Endothelial cell of umbilical vein (primary cell): Measurements from ENCODE around the gene ENG. TPM values are rescaled to one million over a fixed set of nuclear protein-coding genes. Genes with fewer than 3 reads are reported as not detected.

Experiments used
- Bru-seq: library from RNA; stranded (reverse); fragments of 400-500 nt; gene quantifications from one replicate; lab custom pipeline; 2021; lab: Mats Ljungman, UMichigan
- BruChase-seq, 2 experiments: library from RNA; stranded (reverse); fragments of 400-500 nt; gene quantifications; one replicate each; lab custom pipeline; 2021; lab: Mats Ljungman, UMichigan
- BruUV-seq: library from RNA; stranded (reverse); fragments of 400-500 nt; replicated peaks from 2 replicates; lab custom pipeline; 2021; lab: Mats Ljungman, UMichigan
- CTCF ChIA-PET: fragments of 300-600, 350-600 bp; sonication (Branson Sonifier 250); formaldehyde crosslinking; loops from one replicate; lab custom pipeline; 2021; ENCODE audit warnings: antibody characterized with exemption, inconsistent platforms; lab: Charles Lee
- POLR2A ChIA-PET: fragments of 300-600, 350-600 bp; sonication (Branson Sonifier 250); formaldehyde crosslinking; loops from one replicate; lab custom pipeline; 2021; ENCODE audit warnings: antibody characterized with exemption, inconsistent platforms; lab: Charles Lee
- DNase-seq: peaks from one replicate; pipeline ENCODE4 v3.0.0-alpha.2; 2011; ENCODE audit warnings: low read depth, low spot score
- FAIRE-seq: peaks from 2 replicates; lab custom pipeline; 2011; peaks lifted over from hg19 to GRCh38; lab: Jason Lieb, UNC
- H2AFZ ChIP-seq: 2 replicates; pipeline ENCODE4 v1.6.0; 2012; ENCODE audit warnings: low read depth, low read length, control low read depth, inconsistent platforms
- H3K27ac ChIP-seq: 2 replicates; pipeline ENCODE4 v1.5.1; 2011; ENCODE audit warnings: low read depth, mild to moderate bottlenecking, control low read depth, low read length, moderate library complexity; ENCODE audit not compliant: insufficient read depth
- H3K27me3 ChIP-seq, 2 experiments: 2 replicates each; pipeline versions ENCODE4 v1.6.0 to v1.6.1; 2011; ENCODE audit warnings: low read length in 2 of 2, mixed read lengths in 1 of 2; ENCODE audit not compliant: control insufficient read depth in 2 of 2, insufficient read depth in 2 of 2
- H3K36me3 ChIP-seq, 2 experiments: 2 replicates in 1 of 2; 3 replicates in 1 of 2; pipeline ENCODE4 v1.5.1; 2011; ENCODE audit warnings: low read length in 2 of 2, mild to moderate bottlenecking in 1 of 2, moderate library complexity in 1 of 2; ENCODE audit not compliant: control insufficient read depth in 2 of 2, insufficient read depth in 2 of 2; ENCODE audit errors: extremely low read depth in 1 of 2
- H3K4me1 ChIP-seq: 3 replicates; pipeline ENCODE4 v1.5.1; 2011; ENCODE audit warnings: mild to moderate bottlenecking, low read length; ENCODE audit not compliant: control insufficient read depth, insufficient read depth; ENCODE audit errors: extremely low read depth
- H3K4me2 ChIP-seq: 2 replicates; pipeline ENCODE4 v1.6.1; 2011; ENCODE audit warnings: low read length, control low read depth, mixed read lengths; ENCODE audit not compliant: insufficient read depth
- H3K4me3 ChIP-seq, 3 experiments: fragments of 200-600 bp in 1 of 3; sonication (generic), shearing (Covaris generic) in 1 of 3; replicated peaks in 1 of 3; 2 replicates each; pipeline ENCODE4 v1.5.1; 2011 to 2016; ENCODE audit warnings: control low read depth in 3 of 3, low read length in 3 of 3, mild to moderate bottlenecking in 2 of 3, inconsistent platforms in 1 of 3, low read depth in 1 of 3, moderate library complexity in 1 of 3; ENCODE audit not compliant: insufficient read depth in 1 of 3
- H3K79me2 ChIP-seq: 2 replicates; pipeline ENCODE4 v1.6.0; 2012; ENCODE audit warnings: low read length, inconsistent platforms; ENCODE audit not compliant: control insufficient read depth, insufficient read depth
- H3K9ac ChIP-seq: replicated peaks from 2 replicates; pipeline ENCODE3; 2011; ENCODE audit warnings: low read length, control low read depth; ENCODE audit not compliant: insufficient read depth; ENCODE audit errors: extremely low read depth
- H3K9me1 ChIP-seq: replicated peaks from 3 replicates; pipeline ENCODE4 v1.6.0; 2011; ENCODE audit warnings: mild to moderate bottlenecking, low read length; ENCODE audit not compliant: control insufficient read depth, insufficient read depth; ENCODE audit errors: extremely low read depth
- H3K9me3 ChIP-seq: replicated peaks from 2 replicates; pipeline ENCODE4 v1.5.1; 2012; ENCODE audit warnings: low read length, inconsistent platforms; ENCODE audit not compliant: control insufficient read depth, insufficient read depth
- H4K20me1 ChIP-seq: replicated peaks from 2 replicates; pipeline ENCODE3; 2011; ENCODE audit warnings: mild to moderate bottlenecking, low read length; ENCODE audit not compliant: control insufficient read depth, insufficient read depth; ENCODE audit errors: extremely low read depth
- CTCF ChIP-seq, 2 donors: IDR thresholded peaks; 1 replicate in 1 of 2; 2 replicates in 1 of 2; pipeline ENCODE4 v1.5.1; 2011; ENCODE audit warnings: low read length in 2 of 2, mild to moderate bottlenecking in 2 of 2, moderate library complexity in 2 of 2, control low read depth in 1 of 2, inconsistent platforms in 1 of 2, low read depth in 1 of 2; ENCODE audit not compliant: insufficient read depth in 1 of 2; ENCODE audit errors: extremely low read depth in 1 of 2
- EZH2 ChIP-seq: IDR thresholded peaks from 2 replicates; pipeline ENCODE4 v1.6.1; 2012; ENCODE audit warnings: borderline replicate concordance, low read depth, mild to moderate bottlenecking, moderate library complexity, low read length, inconsistent platforms; ENCODE audit not compliant: severe bottlenecking
- FOS ChIP-seq: IDR thresholded peaks from 2 replicates; pipeline ENCODE4 v1.6.1; 2011; ENCODE audit warnings: mild to moderate bottlenecking, low read length, moderate library complexity, borderline replicate concordance; ENCODE audit not compliant: insufficient read depth
- GATA2 ChIP-seq: IDR thresholded peaks from 2 replicates; pipeline ENCODE4 v1.7.0; 2011; ENCODE audit warnings: low read depth, mild to moderate bottlenecking, moderate library complexity, mixed read lengths, low read length; ENCODE audit not compliant: insufficient read length, insufficient read depth
- MAX ChIP-seq: IDR thresholded peaks from 2 replicates; pipeline ENCODE4 v1.6.1; 2011; ENCODE audit not compliant: insufficient read depth, insufficient read length
- MYC ChIP-seq: IDR thresholded peaks from one replicate; pipeline ENCODE4 v1.6.1; 2011; ENCODE audit warnings: mild to moderate bottlenecking, low read depth, low read length
- POLR2A ChIP-seq: IDR thresholded peaks from 2 replicates; pipeline ENCODE4 v1.6.1; 2012; ENCODE audit warnings: low read depth, mild to moderate bottlenecking, control low read depth, low read length
- POLR2AphosphoS5 ChIP-seq: IDR thresholded peaks from 2 replicates; pipeline ENCODE4 v1.6.1; 2012; ENCODE audit warnings: low read depth, mild to moderate bottlenecking, control low read depth, low read length, moderate library complexity; ENCODE audit not compliant: insufficient read depth
- dilution Hi-C: fragments of 300-500 bp; cut with MboI; formaldehyde crosslinking; loops from one replicate; pipeline ENCODE4 v1.15.0; 2019; ENCODE audit warnings: low sequenced_read_pairs; ENCODE audit not compliant: extremely low pct_ligation_motif_present
- intact Hi-C: fragments of 100-400 bp; cut with micrococcal nuclease; formaldehyde crosslinking; loops from one replicate; pipeline ENCODE4 v1.10.0; 2022
- long read RNA-seq: library from polyadenylated mRNA; stranded (forward); transcript quantifications from one replicate; pipeline ENCODE4 v2.0.0, GENCODE V29; 2021
- polyA minus RNA-seq, 3 experiments: library from RNA; depleted of rRNA, polyadenylated mRNA; stranded (reverse); fragments of >200 nt; gene quantifications; 1 replicate in 1 of 3; 2 replicates in 2 of 3; pipeline ENCODE4 v1.2.3, GENCODE V29; 2011
- polyA plus RNA-seq, 4 experiments: library from polyadenylated mRNA; depleted of rRNA in 3 of 4; stranded (reverse) in 3 of 4; unstranded in 1 of 4; fragments of >200 nt; gene quantifications; 2 replicates each; pipeline versions ENCODE4 v1.2.1 to v1.2.3, GENCODE V29; 2011 to 2012; ENCODE audit warnings: missing spikeins in 1 of 4
- total RNA-seq: library from RNA; stranded (reverse); gene quantifications from 2 replicates; pipeline ENCODE4 v1.2.3, GENCODE V29; 2021

The ENG gene
- 688 and 728 TPM in 2 replicates for total RNA-seq
- polyA plus RNA-seq = 338 and 355 TPM in 2 replicates
- 321 and 356 TPM in 2 replicates for polyA plus RNA-seq (2011; cell fraction: cytosol; rRNA removed)
- polyA plus RNA-seq (2011; cell fraction: nucleus; rRNA removed) = 246 and 249 TPM in 2 replicates
- 646 and 659 TPM in 2 replicates for polyA plus RNA-seq (2012)
- 275 and 289 TPM in 2 replicates for polyA minus RNA-seq
- polyA minus RNA-seq (2011; cell fraction: cytosol; rRNA and poly(A)+ RNA removed) = 28.9 TPM
- 123 and 127 TPM in 2 replicates for polyA minus RNA-seq (2011; cell fraction: nucleus; rRNA and poly(A)+ RNA removed)
- Bru-seq, nascent RNA = percentile 90 among the genes with signal in this experiment
- BruChase-seq, experiment 1, labeled RNA remaining after a 6-hour chase = percentile 98 among the genes with signal in this experiment
- percentile 95 among the genes with signal in this experiment for BruChase-seq, experiment 2, labeled RNA remaining after a 2-hour chase
- long read RNA-seq, transcript ENG-204 (15 exons, 2,804 nt) = minor isoform, 6 of 2,841 reads
- long read RNA-seq, transcript ENG-202 (15 exons, 3,048 nt) = major isoform, 1,884 of 2,841 reads
- long read RNA-seq, transcript ENG-201 (14 exons, 3,059 nt) = minor isoform, 23 of 2,841 reads
- long read RNA-seq, partial matches to known transcripts = 680 of 2,841 reads
- long read RNA-seq, other reads (novel, unspliced or antisense) = 248 of 2,841 reads

- BruUV-seq = TSS peak; percentile 67
Measured at GRCh38 chr9:127854184-127854806, at the start of gene ENG. ENG (minus strand) TSS chr9:127854658; CDS start chr9:127854355, 303 bp downstream.

More at GRCh38 chr9:127854184-127854806, at the start of gene ENG:
- Histone ChIP-seq H3K36me3 (peaks cover 10 to 20% of the 10 kb centered on the region in 2 experiments), H4K20me1 (no peaks in the 10 kb centered on the region), H3K79me2 (peaks cover 56% of the 10 kb centered on the region), H3K4me3 (peak within 1 kb of the TSS; percentile 81 to 99 (median 97)), H3K9me1 (no peaks in the 10 kb centered on the region), H2AFZ (no peak within 1 kb of the TSS), H3K9me3 (no peaks in the 10 kb centered on the region), H3K27me3 (no peaks in the 10 kb centered on the region), H3K4me1 (peaks cover 38% of the 10 kb centered on the region), H3K27ac (peak within 1 kb of the TSS; percentile 82), H3K9ac (peak within 1 kb of the TSS; percentile 94), H3K4me2 (peak within 1 kb of the TSS; percentile 91)
- POLR2A ChIA-PET = interaction anchor here (0.6 to 4.1 kb wide), 4 partner anchors 10 to 184 kb away, joined by 4 to 14 read pairs (median 8); no protein-coding TSS in a partner anchor
- CTCF ChIA-PET = interaction anchor here (0.6 to 6.3 kb wide), 18 partner anchors 9 to 286 kb away, joined by 3 to 101 read pairs (median 4); partner anchors contain the start of gene CDK9
- dilution Hi-C loops (no loop called here), intact Hi-C loops (loop anchor here (1.0 to 2.0 kb wide), 3 partner anchors 9 to 51 kb away; partner anchors contain the start of gene FPGS)
- FAIRE-seq (peak; percentile 97), DNase-seq (peak; percentile 63)
- TF ChIP-seq EZH2 (no peak), MAX (peak; percentile 64), FOS (no peak), POLR2AphosphoS5 (peak; percentile 98), GATA2 (no peak), CTCF (IDR thresholded peaks at IDR 0.05; ENCODE audit: extremely low read depth in 1 of 2, insufficient read depth in 1 of 2, low read depth in 1 of 2, low read length in 2 of 2) (peak in 1 of 2 donors; percentile 26), POLR2A (peak; percentile 98), MYC (no peak)
